AG09319 (cell line): ENCODE data around the gene CNR2.
A peak's percentile ranks its signal among the peaks of the same experiment; 100 is the strongest.

Experiments used
- DNase-seq: peaks from one replicate; pipeline ENCODE4 v3.0.0-alpha.2; 2010; ENCODE audit warnings: low read depth; ENCODE audit errors: extremely low read depth
- TF ChIP-seq, protein P1 (sequence below): IDR thresholded peaks from 2 replicates; pipeline ENCODE4 v1.5.1; 2011; ENCODE audit warnings: low read depth, mild to moderate bottlenecking, inconsistent platforms, low read length, moderate library complexity

Gene CNR2

DNA sequence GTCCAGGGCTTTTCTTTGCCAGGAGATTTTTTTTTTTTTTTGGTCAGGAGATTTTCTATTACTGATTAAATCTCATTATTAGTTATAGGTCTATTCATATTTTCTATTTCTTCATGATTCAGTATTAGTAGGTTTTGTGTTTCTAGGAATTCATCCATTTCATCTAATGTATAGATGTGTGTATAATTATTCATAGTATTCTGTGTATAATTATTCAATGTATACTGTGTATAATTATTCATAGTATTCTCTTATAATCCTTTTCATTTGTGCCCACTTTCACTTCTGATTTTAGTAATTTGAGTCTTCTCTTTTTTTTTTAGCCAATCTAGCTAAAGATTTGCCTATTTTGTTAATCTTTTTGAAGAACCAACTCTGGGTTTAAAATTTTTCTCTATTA, 34.2 kb upstream of the CNR2 start:
- TF ChIP-seq, protein P1, sequence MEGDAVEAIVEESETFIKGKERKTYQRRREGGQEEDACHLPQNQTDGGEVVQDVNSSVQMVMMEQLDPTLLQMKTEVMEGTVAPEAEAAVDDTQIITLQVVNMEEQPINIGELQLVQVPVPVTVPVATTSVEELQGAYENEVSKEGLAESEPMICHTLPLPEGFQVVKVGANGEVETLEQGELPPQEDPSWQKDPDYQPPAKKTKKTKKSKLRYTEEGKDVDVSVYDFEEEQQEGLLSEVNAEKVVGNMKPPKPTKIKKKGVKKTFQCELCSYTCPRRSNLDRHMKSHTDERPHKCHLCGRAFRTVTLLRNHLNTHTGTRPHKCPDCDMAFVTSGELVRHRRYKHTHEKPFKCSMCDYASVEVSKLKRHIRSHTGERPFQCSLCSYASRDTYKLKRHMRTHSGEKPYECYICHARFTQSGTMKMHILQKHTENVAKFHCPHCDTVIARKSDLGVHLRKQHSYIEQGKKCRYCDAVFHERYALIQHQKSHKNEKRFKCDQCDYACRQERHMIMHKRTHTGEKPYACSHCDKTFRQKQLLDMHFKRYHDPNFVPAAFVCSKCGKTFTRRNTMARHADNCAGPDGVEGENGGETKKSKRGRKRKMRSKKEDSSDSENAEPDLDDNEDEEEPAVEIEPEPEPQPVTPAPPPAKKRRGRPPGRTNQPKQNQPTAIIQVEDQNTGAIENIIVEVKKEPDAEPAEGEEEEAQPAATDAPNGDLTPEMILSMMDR: no peak
- no peak for DNase-seq

DNA sequence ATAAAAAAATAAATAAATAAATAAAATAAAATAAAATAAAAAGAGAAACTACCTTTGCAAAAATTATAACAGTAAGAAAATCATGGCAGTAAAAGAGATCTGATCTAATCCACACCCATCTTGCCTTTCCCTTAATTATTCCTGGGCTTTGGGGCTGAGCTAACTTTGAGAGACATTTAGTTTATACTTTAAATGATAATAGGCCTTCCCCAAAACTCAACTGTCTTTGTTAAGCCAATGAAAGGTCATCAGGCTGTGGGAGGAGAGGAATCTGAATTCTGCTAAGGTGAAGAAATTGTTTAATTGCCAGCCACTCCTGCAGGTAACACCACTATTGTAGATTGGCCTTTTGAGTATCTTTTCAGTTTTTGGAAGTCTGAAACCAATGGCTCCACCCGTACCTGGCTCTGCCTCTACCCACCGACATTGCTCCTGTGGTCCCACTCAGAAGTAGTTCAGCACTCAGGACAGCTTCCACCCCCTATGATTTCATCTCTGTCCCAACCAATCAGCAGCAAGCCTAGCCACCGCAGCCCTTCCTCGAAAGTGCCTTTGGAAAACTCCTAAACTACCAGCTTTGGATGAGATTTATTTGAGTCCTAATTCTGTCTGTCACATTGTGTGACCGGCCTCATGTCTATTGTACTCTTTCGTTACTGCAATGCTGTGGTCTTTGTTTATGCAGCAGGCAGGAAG, 23.5 kb upstream of the CNR2 start:
- TF ChIP-seq, protein P1: no peak
- DNase-seq: no peak

DNA sequence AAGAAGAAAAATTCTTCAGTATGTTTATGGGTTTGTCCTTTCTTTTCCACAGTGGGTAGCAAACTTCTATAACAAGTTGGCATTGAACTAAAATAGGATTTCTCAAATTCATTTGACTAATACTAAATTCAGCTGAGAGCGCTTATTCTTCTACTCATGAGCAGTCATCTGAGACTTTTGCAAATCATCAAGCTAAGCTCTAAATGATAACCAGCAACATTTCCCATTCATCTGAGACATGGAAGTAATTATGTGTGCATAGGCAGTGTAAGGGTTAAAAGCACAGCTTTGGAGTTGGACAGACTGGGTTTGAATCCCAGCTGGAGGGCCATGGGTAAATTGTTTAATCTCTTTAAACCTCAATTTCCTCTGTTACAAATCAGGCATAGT, 18.3 kb upstream of the CNR2 start:
- no peak for DNase-seq
- TF ChIP-seq, protein P1: no peak

DNA sequence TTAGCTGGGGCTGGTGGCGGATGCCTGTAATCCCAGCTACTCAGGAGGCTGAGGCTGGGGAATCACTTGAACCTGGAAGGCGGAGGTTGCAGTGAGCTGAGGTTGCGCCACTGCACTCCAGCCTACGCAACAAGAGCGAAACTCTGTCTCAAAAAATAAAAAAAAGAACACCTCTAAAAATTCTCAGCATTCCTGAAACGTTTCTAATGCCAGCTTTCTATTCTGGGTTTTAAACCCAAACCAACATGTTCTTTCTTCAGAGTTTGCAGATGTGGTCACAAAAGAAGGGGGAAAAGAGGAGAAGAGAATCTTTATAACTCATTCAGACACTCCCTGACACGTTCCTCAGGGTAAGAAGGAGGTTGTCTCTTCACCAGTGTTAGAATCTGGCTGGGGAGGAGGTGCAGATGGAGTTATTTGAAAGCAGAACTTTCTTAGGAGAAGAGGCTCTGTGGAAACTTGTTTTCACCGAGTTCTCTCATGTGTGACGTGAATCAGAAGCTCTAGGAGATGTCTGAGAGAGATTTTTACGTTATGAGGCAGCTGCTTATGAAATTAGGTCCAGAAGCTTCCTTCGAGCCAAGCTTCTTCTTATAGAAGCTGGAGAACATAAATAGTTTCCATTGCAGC, 17.8 kb upstream of the CNR2 start:
- TF ChIP-seq, protein P1: no peak
- DNase-seq: peak; percentile 67

DNA sequence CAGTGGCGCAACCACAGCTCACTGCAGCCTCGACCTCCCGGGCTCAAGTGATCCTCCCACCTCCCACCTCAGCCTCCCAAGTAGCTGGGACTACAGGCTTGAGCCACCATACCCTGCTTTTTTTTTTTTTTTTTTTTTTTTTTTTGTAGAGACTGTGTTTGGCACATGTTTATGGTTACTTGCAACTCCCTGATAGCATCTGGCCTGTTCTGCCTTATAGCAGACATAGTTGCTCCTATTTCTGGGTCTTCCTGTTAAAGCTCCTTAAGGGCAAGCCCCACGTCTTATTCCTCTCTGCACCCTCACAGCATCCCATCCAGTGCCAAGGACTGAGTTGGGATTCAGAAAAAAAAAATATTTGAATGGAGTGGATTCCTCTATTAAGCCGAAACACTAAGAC, 17.1 kb upstream of the CNR2 start:
- TF ChIP-seq, protein P1: no peak
- no peak for DNase-seq

DNA sequence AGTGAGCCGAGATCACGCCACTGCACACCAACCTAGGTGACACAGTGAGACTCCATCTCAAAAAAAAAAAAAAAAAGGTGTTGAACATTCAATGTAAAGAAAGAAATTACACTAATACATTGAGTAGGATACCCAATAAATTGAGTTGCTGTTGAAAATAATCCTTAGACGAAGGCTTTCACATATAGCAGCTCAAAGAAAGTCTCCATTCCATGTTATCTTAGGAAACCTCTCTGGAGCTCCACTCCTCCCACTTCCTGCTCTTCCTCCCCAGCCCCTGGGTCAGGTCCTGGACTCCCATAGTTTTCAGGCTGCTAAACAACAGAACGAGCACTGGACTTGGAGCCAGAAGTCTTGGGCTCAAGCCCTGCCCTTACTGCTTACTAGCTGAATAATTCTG, 15.6 kb upstream of the CNR2 start:
- TF ChIP-seq, protein P1: no peak
- no peak for DNase-seq

DNA sequence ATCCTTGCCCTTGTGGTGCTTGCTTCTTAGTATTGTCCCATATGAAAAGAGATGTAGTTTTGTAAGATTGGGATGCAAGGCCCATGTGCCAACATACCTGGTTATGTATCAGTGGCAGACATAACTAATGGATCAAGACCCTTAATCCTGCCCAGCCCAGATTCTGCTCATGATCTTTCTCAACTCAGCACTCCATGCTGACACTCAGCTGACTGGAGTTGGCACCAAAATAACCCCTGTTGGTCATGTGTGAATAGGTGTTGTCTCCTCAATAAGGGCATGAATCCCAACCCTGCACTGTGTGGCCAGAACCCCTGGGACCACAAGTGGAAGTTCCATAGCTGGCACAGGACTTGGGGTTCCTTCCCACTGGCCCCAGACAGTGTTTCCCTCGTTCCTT, 13.9 kb upstream of the CNR2 start:
- TF ChIP-seq, protein P1: no peak
- no peak for DNase-seq
